Epithelial cell of proximal tubule (primary cell): ENCODE data around the gene KIF4B. TPM values are rescaled to one million over a fixed set of nuclear protein-coding genes. Genes with fewer than 3 reads are reported as not detected.

ENCODE experiments used
- DNase-seq: peaks from one replicate; pipeline ENCODE4 v3.0.0-alpha.2; 2011; ENCODE audit warnings: low read depth
- H3K4me3 ChIP-seq: 2 replicates; pipeline ENCODE4 v1.5.1; 2011; ENCODE audit warnings: low read depth, mild to moderate bottlenecking, low read length
- total RNA-seq: library from RNA; depleted of rRNA; stranded (reverse); fragments of >200 nt; gene quantifications from 2 replicates; pipeline ENCODE4 v1.2.3, GENCODE V29; 2015
- TF ChIP-seq, protein P1 (sequence below): conservative IDR thresholded peaks from 2 replicates; pipeline ENCODE4 v1.5.1; 2012; ENCODE audit warnings: low read depth, mild to moderate bottlenecking, low read length

KIF4B gene
- total RNA-seq, 1 donor from 2014 or later, result not detected

DNA sequence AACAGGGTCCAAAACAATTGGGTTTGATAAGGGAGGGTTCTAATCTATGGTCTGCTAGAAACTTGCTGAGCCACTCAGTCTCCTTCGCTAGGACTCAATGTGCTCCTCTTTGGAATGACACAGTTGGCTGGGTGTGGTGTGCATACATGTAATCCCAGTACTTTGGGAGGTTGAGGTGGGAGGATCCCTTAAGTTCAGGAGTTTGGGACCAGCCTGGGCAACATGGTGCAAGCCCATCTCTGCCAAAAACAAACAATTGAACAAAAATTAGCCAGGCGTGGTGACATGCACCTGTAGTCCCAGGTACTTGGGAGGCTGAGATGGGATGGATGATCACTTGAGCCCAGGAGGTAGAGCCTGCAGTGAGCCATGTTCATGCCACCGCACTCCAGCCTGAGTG lies 2.7 kb upstream of the KIF4B start:
- DNase-seq, result no peak
- TF ChIP-seq, protein P1, sequence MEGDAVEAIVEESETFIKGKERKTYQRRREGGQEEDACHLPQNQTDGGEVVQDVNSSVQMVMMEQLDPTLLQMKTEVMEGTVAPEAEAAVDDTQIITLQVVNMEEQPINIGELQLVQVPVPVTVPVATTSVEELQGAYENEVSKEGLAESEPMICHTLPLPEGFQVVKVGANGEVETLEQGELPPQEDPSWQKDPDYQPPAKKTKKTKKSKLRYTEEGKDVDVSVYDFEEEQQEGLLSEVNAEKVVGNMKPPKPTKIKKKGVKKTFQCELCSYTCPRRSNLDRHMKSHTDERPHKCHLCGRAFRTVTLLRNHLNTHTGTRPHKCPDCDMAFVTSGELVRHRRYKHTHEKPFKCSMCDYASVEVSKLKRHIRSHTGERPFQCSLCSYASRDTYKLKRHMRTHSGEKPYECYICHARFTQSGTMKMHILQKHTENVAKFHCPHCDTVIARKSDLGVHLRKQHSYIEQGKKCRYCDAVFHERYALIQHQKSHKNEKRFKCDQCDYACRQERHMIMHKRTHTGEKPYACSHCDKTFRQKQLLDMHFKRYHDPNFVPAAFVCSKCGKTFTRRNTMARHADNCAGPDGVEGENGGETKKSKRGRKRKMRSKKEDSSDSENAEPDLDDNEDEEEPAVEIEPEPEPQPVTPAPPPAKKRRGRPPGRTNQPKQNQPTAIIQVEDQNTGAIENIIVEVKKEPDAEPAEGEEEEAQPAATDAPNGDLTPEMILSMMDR, result no peak
- H3K4me3 ChIP-seq, result no peak overlapping the region

DNA sequence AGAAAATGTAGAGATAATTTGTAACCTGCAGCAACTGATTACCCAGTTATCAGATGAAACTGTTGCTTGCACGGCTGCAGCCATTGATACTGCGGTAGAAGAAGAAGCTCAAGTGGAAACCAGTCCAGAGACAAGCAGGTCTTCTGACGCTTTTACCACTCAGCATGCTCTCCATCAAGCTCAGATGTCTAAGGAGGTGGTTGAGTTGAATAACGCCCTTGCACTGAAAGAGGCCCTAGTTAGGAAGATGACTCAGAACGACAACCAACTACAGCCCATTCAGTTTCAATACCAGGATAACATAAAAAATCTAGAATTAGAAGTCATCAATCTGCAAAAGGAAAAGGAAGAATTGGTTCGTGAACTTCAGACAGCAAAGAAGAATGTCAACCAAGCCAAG lies 1.7 kb downstream of the KIF4B start:
- TF ChIP-seq, protein P1, result no peak
- no peak for DNase-seq
- H3K4me3 ChIP-seq, result no peak overlapping the region

DNA sequence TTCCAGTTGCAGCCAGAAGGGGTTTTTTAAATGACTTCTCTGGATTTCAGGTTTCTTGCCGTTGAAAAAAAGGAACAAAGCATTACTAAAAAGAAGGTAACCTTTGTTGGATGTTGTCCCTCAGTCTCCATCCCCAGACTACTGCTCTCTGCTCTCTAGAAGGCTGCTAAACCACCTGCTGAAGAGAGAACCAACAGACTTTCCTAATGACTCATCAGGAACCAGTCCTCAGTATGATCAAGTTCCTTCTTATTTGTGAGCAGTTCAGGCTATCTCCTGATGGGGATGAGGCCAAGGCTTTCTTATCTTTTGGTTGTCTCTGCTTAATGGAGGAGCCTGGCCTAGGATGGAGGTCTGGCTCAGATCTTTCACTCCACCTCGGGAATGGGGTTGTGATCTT lies 4.1 kb downstream of the KIF4B start:
- no peak overlapping the region for H3K4me3 ChIP-seq
- no peak for DNase-seq
- TF ChIP-seq, protein P1, result no peak

DNA sequence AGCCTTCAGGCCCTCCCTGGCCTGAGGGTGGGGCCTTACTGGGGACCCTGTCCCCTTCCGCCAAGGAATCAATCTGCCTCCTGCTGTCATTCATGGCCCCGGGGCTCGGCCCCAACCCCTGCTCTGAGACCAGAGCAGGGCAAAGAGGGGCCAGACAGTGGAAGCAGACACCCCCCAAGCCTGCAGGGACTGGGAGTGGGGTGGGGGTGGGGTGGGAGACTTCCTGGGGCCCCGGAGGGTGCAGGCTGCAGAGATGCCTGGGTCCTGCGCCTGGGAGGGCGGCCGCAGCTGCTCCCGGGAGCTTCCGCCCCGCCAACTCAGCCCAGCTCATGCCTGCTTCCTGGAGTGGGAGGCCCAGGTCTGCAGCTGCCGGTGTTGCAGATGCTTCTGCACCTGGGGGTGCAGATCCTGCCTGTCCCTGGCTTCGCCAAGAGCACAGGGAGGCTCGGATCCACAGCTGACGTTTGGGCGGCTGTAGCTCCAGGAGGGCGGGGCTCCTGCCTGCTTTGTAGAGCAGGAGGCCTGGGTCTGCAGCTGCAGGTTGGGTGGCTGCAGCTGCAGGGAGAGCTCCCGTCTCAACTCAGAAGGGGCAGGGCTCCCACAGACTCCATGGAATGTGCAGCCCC lies 6.2 kb downstream of the KIF4B start:
- no peak overlapping the region for H3K4me3 ChIP-seq
- DNase-seq, result no peak
- TF ChIP-seq, protein P1, result no peak

DNA sequence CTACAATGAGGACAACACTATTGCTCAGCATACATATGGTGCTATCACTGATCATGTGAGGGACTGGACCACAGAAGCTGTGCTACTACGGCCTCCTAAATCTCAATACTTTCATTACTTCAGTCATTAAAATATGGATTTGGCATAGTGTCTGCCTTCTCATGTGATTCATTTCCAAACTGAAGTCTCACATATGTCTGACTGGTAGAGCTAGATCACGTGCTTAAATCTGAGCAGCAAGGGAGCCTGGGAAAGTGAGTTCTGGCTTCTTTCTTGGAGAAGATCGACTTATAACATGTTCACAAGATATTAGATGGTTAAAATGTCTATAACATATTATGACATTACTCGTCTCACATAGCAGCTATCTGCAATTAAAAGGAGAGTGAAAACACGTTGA lies 8.3 kb downstream of the KIF4B start:
- no peak overlapping the region for H3K4me3 ChIP-seq
- TF ChIP-seq, protein P1, result no peak
- DNase-seq, result no peak

DNA sequence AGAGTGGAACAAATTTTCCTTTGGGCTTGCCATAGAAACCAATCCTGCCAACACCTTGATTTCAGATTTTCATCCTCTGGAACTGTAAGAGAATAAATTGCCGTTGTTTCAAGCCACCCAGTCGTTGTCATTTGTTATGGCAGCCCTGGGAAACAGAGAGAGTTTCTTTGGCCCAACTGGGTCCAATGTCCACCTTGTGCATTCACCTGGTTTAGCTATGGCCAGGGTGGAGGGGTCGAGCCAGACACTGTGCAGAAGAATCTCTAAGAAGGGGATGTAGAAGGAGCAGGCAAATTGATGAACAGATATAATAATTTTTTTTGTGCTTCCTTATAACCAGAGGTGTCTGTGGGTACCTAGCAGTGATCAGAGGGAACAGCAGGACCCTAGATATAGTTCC lies 9.8 kb downstream of the KIF4B start:
- H3K4me3 ChIP-seq, result no peak overlapping the region
- no peak for DNase-seq
- TF ChIP-seq, protein P1, result no peak

DNA sequence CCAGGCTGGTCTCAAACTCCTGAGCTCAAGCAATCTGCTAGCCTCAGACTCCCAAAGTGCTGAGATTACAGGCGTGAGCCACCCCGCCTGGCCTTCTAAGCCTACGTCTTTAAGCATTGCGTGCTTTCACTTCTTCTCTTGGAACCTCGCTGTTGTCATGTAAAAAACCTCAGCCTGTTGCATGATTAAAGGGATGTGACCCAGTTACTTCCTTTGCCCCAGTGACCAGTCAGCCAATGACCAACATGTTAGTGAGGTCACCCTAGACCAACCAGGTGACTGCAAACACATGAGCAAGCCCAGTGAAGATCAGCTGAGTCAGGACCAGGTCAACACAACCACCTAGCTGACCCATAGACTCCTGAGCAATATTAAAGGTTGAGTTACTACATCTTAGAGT lies 10.5 kb downstream of the KIF4B start:
- TF ChIP-seq, protein P1, result no peak
- no peak for DNase-seq
- H3K4me3 ChIP-seq, result no peak overlapping the region
